Measurements from ENCODE around the gene PCNX1.

Gene PCNX1

GRCh38 chr14:71004481-71004880 lies 97.2 kb downstream of the PCNX1 start:
- no peak overlapping the region for H3K9ac ChIP-seq (ENCODE audit: low read length)
- TF ChIP-seq CTCF (IDR thresholded peaks at IDR 0.05; ENCODE audit: insufficient read depth, low read length, poor library complexity, severe bottlenecking) (no peak), EZH2phosphoT487 (conservative IDR thresholded peaks at IDR 0.05; ENCODE audit: low read length) (no peak)
- H2AFZ ChIP-seq (ENCODE audit: low read depth, low read length, severe bottlenecking) = no peak overlapping the region
- no peaks in the 10 kb centered on the region for H3K79me2 ChIP-seq (ENCODE audit: insufficient read depth, low read length)
- no peaks in the 10 kb centered on the region for H3K27me3 ChIP-seq (ENCODE audit: low read length)
- no peaks in the 10 kb centered on the region for H4K20me1 ChIP-seq (ENCODE audit: low read depth, low read length)
- H3F3A ChIP-seq (ENCODE audit: insufficient read depth) = no peaks in the 10 kb centered on the region
- no peaks in the 10 kb centered on the region for H3K9me2 ChIP-seq (replicated peaks; ENCODE audit: insufficient read depth, low read length)
- H3K4me2 ChIP-seq (ENCODE audit: low read depth, low read length, poor library complexity, severe bottlenecking) = no peak overlapping the region
- no peaks in the 10 kb centered on the region for H3K9me3 ChIP-seq (ENCODE audit: insufficient read depth, low read length)
- H3K4me3 ChIP-seq (ENCODE audit: insufficient read depth, low read length, poor library complexity, severe bottlenecking) = no peak overlapping the region
- H3K27ac ChIP-seq (ENCODE audit: low read depth, low read length) = no peak overlapping the region
- H3K36me3 ChIP-seq (ENCODE audit: low read length) = no peaks in the 10 kb centered on the region

DNA sequence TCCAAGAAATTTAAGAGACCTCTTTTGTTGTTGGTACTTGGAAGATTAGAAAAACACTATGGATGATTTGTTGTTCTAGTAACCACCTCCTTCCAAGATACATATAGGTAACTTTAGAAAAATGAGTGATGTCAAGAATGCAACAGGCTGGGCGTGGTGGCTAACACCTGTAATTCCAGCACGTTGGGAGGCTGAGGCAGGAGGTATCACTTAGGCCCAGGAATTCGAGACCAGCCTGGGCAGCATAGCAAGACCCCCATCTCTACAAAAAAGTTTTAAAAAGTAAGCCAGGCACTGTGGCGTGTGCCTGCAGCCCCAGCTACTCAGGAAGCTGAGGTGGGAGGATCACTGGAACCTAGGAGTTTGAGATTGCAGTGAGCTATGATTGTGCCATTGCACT lies 97.8 kb downstream of the PCNX1 start:
- no peaks in the 10 kb centered on the region for H3K36me3 ChIP-seq (ENCODE audit: low read length)
- H3K27ac ChIP-seq (ENCODE audit: low read depth, low read length) = no peak overlapping the region
- no peaks in the 10 kb centered on the region for H3K27me3 ChIP-seq (ENCODE audit: low read length)
- no peaks in the 10 kb centered on the region for H3K9me3 ChIP-seq (ENCODE audit: insufficient read depth, low read length)
- TF ChIP-seq CTCF (IDR thresholded peaks at IDR 0.05; ENCODE audit: insufficient read depth, low read length, poor library complexity, severe bottlenecking) = no peak
- no peak for TF ChIP-seq EZH2phosphoT487 (conservative IDR thresholded peaks at IDR 0.05; ENCODE audit: low read length)
- no peaks in the 10 kb centered on the region for H3K79me2 ChIP-seq (ENCODE audit: insufficient read depth, low read length)
- H3K9ac ChIP-seq (ENCODE audit: low read length) = no peak overlapping the region
- H3F3A ChIP-seq (ENCODE audit: insufficient read depth) = no peaks in the 10 kb centered on the region; the same call in 1 of the 2 replicates
- no peaks in the 10 kb centered on the region for H4K20me1 ChIP-seq (ENCODE audit: low read depth, low read length)
- no peak overlapping the region for H3K4me3 ChIP-seq (ENCODE audit: insufficient read depth, low read length, poor library complexity, severe bottlenecking)
- no peaks in the 10 kb centered on the region for H3K9me2 ChIP-seq (replicated peaks; ENCODE audit: insufficient read depth, low read length)
- no peak overlapping the region for H2AFZ ChIP-seq (ENCODE audit: low read depth, low read length, severe bottlenecking)
- no peak overlapping the region for H3K4me2 ChIP-seq (ENCODE audit: low read depth, low read length, poor library complexity, severe bottlenecking)

DNA sequence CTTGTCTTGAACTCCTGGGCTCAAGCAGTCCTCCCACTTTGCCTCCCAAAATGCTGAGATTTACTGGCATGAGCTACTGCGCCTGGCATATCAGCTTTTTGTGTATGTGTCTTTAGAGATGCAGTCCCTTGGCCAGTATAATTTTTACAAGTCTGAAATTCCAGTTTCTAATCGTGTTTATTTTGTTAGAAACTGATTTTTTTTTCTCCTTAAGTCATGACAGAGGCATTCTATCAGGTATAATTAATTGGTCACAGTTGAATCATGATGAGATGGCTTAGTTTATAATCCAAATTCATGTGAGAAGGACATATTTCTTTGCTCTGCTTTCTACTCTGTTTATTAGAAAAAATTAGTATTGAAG lies 98.9 kb downstream of the PCNX1 start:
- Histone ChIP-seq H3K4me2 (ENCODE audit: low read depth, low read length, poor library complexity, severe bottlenecking) (no peak overlapping the region), H3K4me3 (ENCODE audit: insufficient read depth, low read length, poor library complexity, severe bottlenecking) (no peak overlapping the region)

More for the DNA sequence above, 98.9 kb downstream of the PCNX1 start:
- TF ChIP-seq EZH2phosphoT487 (conservative IDR thresholded peaks at IDR 0.05; ENCODE audit: low read length) (no peak), CTCF (IDR thresholded peaks at IDR 0.05; ENCODE audit: insufficient read depth, low read length, poor library complexity, severe bottlenecking) (no peak)
- Histone ChIP-seq H3K9me3 (ENCODE audit: insufficient read depth, low read length) (no peaks in the 10 kb centered on the region), H4K20me1 (ENCODE audit: low read depth, low read length) (no peaks in the 10 kb centered on the region), H3K9me2 (replicated peaks; ENCODE audit: insufficient read depth, low read length) (no peaks in the 10 kb centered on the region), H3K36me3 (ENCODE audit: low read length) (no peaks in the 10 kb centered on the region), H3K27me3 (ENCODE audit: low read length) (no peaks in the 10 kb centered on the region), H2AFZ (ENCODE audit: low read depth, low read length, severe bottlenecking) (no peak overlapping the region), H3K27ac (ENCODE audit: low read depth, low read length) (no peak overlapping the region), H3K79me2 (ENCODE audit: insufficient read depth, low read length) (no peaks in the 10 kb centered on the region), H3K9ac (ENCODE audit: low read length) (no peak overlapping the region), H3F3A (ENCODE audit: insufficient read depth) (no peaks in the 10 kb centered on the region; the same call in 1 of the 2 replicates)

Measured in SU-DHL-6 (cell line).